ENCODE measurements around the gene ESYT2. TPM values are rescaled to one million over a fixed set of nuclear protein-coding genes. Genes with fewer than 3 reads are reported as not detected.

Gene ESYT2
- total and polyA plus RNA-seq, 2 experiments from 2014 or later, result 33.4 to 59.6 TPM

DNA sequence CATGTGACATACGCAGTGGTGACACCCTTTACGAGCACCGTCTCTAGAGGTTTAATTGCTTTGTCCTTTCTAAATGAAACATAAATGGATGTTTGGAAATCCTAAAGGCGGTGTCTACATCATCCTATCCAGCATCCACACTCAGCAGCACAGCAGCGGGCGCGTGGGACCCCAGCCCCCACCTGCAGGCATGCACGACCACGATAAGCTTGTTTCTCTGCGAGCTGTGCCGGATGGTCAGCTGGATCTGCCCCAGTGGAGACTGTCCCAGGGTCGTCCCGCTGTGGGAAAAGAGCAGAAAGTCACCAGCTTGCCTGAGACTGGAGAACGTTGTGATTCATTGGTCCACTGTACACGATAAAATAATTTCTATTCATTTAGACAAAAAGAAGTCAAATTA, 90.5 kb downstream of the ESYT2 start:
- H3K36me3 ChIP-seq (replicated peaks; ENCODE audit: insufficient read depth, low read depth), result no peaks in the 10 kb centered on the region
- TF ChIP-seq, protein P1, sequence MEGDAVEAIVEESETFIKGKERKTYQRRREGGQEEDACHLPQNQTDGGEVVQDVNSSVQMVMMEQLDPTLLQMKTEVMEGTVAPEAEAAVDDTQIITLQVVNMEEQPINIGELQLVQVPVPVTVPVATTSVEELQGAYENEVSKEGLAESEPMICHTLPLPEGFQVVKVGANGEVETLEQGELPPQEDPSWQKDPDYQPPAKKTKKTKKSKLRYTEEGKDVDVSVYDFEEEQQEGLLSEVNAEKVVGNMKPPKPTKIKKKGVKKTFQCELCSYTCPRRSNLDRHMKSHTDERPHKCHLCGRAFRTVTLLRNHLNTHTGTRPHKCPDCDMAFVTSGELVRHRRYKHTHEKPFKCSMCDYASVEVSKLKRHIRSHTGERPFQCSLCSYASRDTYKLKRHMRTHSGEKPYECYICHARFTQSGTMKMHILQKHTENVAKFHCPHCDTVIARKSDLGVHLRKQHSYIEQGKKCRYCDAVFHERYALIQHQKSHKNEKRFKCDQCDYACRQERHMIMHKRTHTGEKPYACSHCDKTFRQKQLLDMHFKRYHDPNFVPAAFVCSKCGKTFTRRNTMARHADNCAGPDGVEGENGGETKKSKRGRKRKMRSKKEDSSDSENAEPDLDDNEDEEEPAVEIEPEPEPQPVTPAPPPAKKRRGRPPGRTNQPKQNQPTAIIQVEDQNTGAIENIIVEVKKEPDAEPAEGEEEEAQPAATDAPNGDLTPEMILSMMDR (IDR thresholded peaks at IDR 0.05; ENCODE audit: poor library complexity), result no peak
- TF ChIP-seq EZH2 (IDR thresholded peaks at IDR 0.05; ENCODE audit: borderline replicate concordance), result no peak
- no peak for TF ChIP-seq EZH2phosphoT487 (IDR thresholded peaks at IDR 0.05; ENCODE audit: low read depth, severe bottlenecking, unreplicated experiment)

DNA sequence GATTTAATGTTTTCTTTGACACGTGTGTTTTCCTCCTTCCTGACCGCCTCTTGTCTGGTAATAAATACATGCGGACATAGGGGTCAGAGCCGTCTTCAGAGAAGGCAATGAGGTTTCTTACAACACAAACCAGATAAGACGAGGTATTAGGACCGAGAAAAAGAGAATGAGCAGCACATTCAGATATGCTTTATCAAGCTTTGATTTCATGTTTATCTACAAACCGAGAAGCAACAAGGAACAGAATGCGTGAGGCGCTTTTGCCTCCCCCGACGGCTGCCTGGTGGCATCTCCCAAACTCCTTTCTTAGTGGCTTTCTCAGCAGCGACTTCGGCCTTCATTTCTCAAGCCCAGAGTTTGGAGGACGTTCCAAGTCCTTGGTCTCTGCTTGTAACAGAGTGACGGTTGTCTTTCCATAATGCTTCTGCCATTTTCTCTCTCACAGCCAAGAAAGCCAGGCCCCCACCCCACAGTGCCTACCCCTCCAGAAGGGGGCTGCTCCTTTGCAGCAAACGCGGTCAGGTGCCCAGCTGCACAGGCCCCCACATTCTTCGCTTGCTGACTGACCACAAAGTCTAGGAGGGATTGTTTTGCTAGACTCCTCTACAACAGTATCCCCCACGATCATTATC, 92.1 kb downstream of the ESYT2 start:
- DNase-seq (ENCODE audit: low spot score), result no peak
- Histone ChIP-seq H3K9me3 (ENCODE audit: low read depth) (no peaks in the 10 kb centered on the region), H3K9me2 (replicated peaks; ENCODE audit: insufficient read depth) (no peaks in the 10 kb centered on the region), H2AFZ (no peak overlapping the region), H3K27ac (no peak overlapping the region), H3K4me1 (ENCODE audit: insufficient read depth) (peaks cover 13% of the 10 kb centered on the region), H4K20me1 (ENCODE audit: insufficient read depth, poor library complexity, severe bottlenecking) (no peaks in the 10 kb centered on the region), H3K4me3 (no peak overlapping the region), H3K4me2 (no peak overlapping the region), H3K79me2 (no peaks in the 10 kb centered on the region), H3K27me3 (no peaks in the 10 kb centered on the region), H3K36me3 (replicated peaks; ENCODE audit: insufficient read depth, low read depth) (no peaks in the 10 kb centered on the region)
- 91% methylated on average over 19 of the region's 19 CpGs for WGBS (ENCODE audit: low lambda C conversion rate, missing lambda C conversion rate)
- no peak for TF ChIP-seq EZH2phosphoT487 (IDR thresholded peaks at IDR 0.05; ENCODE audit: low read depth, severe bottlenecking, unreplicated experiment)
- TF ChIP-seq, protein P1 (IDR thresholded peaks at IDR 0.05; ENCODE audit: poor library complexity), result no peak
- TF ChIP-seq EZH2 (IDR thresholded peaks at IDR 0.05; ENCODE audit: borderline replicate concordance), result no peak

More for the DNA sequence above, 90.5 kb downstream of the ESYT2 start:
- WGBS (ENCODE audit: low lambda C conversion rate, missing lambda C conversion rate), result 96% methylated on average over 15 of the region's 15 CpGs
- Histone ChIP-seq H3K4me3 (no peak overlapping the region), H3K4me2 (no peak overlapping the region), H3K9me2 (replicated peaks; ENCODE audit: insufficient read depth) (no peaks in the 10 kb centered on the region), H2AFZ (no peak overlapping the region), H3K9me3 (ENCODE audit: low read depth) (no peaks in the 10 kb centered on the region), H3K79me2 (no peaks in the 10 kb centered on the region), H3K27ac (no peak overlapping the region), H3K27me3 (no peaks in the 10 kb centered on the region), H3K4me1 (ENCODE audit: insufficient read depth) (peaks cover 13% of the 10 kb centered on the region), H4K20me1 (ENCODE audit: insufficient read depth, poor library complexity, severe bottlenecking) (no peaks in the 10 kb centered on the region)
- DNase-seq (ENCODE audit: low spot score), result no peak

DNA sequence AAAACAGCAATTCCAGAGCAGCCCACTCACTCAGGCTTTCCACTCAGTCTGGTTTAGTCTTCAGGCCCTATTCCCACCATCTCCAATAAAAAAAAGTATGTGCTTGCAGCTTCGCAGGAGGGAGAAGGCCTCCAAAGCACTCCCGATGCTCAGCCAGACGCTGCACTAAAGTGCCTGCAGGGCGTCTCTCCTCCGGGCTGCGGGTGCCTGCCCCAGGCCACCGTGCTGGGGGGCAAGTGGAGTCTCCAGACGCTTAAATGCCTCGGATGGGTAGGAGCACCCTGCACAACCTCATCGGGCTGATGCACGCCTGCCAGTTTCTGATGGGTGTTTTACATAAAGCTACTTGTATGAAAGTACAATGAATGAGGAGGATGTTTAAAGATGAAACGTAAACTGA, 93.4 kb downstream of the ESYT2 start:
- Histone ChIP-seq H3K4me1 (ENCODE audit: insufficient read depth) (peaks cover 4% of the 10 kb centered on the region), H3K27me3 (no peaks in the 10 kb centered on the region), H3K9me3 (ENCODE audit: low read depth) (no peaks in the 10 kb centered on the region), H3K36me3 (replicated peaks; ENCODE audit: insufficient read depth, low read depth) (no peaks in the 10 kb centered on the region), H3K9me2 (replicated peaks; ENCODE audit: insufficient read depth) (no peaks in the 10 kb centered on the region), H3K27ac (no peak overlapping the region), H3K4me2 (no peak overlapping the region), H3K79me2 (no peaks in the 10 kb centered on the region), H3K4me3 (no peak overlapping the region), H2AFZ (no peak overlapping the region), H4K20me1 (ENCODE audit: insufficient read depth, poor library complexity, severe bottlenecking) (no peaks in the 10 kb centered on the region)
- TF ChIP-seq, protein P1 (IDR thresholded peaks at IDR 0.05; ENCODE audit: poor library complexity), result no peak
- TF ChIP-seq EZH2phosphoT487 (IDR thresholded peaks at IDR 0.05; ENCODE audit: low read depth, severe bottlenecking, unreplicated experiment), result no peak
- no peak for TF ChIP-seq EZH2 (IDR thresholded peaks at IDR 0.05; ENCODE audit: borderline replicate concordance)
- no peak for DNase-seq (ENCODE audit: low spot score)
- 85% methylated on average over 12 of the region's 12 CpGs for WGBS (ENCODE audit: low lambda C conversion rate, missing lambda C conversion rate)

All from hepatocyte (in vitro differentiated cells).